ENCODE measurements around the gene DNAJC30.
"Not testable (repeated sequence)": the region's sequence is repeated elsewhere in the genome, so short reads cannot be mapped to it uniquely, and the experiment has no call there.

The DNAJC30 gene

GRCh38 chr7:73718905-73719805 is 35.9 kb upstream of the DNAJC30 start, which contains the start of gene STX1A:
STX1A (minus strand) TSS chr7:73719669; CDS start chr7:73719631, 38 bp downstream.
- no peak for TF ChIP-seq POLR2AphosphoS5 (IDR thresholded peaks at IDR 0.05; ENCODE audit: low read depth, low read length)
- TF ChIP-seq POLR2A (IDR thresholded peaks at IDR 0.05; ENCODE audit: low read depth, low read length): peak; percentile 24; the same call in 1 of the 2 replicates
- FAIRE-seq (peak; percentile 30), DNase-seq (ENCODE audit: insufficient read length) (peak; percentile 89)

- FAIRE-seq (no peak), DNase-seq (ENCODE audit: insufficient read length) (no peak)
- TF ChIP-seq TAF1 (IDR thresholded peaks at IDR 0.05; ENCODE audit: borderline replicate concordance, low read depth, low read length) (no peak), POLR2A (IDR thresholded peaks at IDR 0.05; ENCODE audit: low read depth, low read length) (no peak), POLR2AphosphoS5 (IDR thresholded peaks at IDR 0.05; ENCODE audit: low read depth, low read length) (no peak)
Measured at GRCh38 chr7:73718438-73718881, 35.2 kb upstream of the DNAJC30 start.

DNA sequence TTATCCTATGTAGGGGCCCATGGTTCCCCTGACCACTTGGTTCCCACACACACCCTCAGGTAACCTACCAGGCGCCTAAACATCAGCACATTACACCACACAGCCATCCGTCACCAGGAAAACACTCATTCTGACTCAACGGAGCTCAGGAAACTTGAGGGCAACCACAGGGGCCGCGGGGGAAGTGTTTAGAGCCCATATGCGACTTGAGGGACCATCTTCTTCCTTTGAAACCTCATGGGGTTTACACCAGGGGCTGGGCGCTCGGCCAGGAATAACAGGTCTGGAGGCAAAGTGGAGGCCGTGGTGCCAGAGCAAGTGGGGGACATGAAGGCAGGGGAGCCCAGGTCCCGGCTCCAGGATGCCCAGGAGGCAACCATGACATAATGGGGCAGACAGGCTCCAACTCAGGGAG is 34.7 kb upstream of the DNAJC30 start:
- no peak for TF ChIP-seq POLR2AphosphoS5 (IDR thresholded peaks at IDR 0.05; ENCODE audit: low read depth, low read length)
- no peak for TF ChIP-seq TAF1 (IDR thresholded peaks at IDR 0.05; ENCODE audit: borderline replicate concordance, low read depth, low read length)
- TF ChIP-seq POLR2A (IDR thresholded peaks at IDR 0.05; ENCODE audit: low read depth, low read length): no peak
- DNase-seq (ENCODE audit: insufficient read length) (no peak), FAIRE-seq (no peak)

DNA sequence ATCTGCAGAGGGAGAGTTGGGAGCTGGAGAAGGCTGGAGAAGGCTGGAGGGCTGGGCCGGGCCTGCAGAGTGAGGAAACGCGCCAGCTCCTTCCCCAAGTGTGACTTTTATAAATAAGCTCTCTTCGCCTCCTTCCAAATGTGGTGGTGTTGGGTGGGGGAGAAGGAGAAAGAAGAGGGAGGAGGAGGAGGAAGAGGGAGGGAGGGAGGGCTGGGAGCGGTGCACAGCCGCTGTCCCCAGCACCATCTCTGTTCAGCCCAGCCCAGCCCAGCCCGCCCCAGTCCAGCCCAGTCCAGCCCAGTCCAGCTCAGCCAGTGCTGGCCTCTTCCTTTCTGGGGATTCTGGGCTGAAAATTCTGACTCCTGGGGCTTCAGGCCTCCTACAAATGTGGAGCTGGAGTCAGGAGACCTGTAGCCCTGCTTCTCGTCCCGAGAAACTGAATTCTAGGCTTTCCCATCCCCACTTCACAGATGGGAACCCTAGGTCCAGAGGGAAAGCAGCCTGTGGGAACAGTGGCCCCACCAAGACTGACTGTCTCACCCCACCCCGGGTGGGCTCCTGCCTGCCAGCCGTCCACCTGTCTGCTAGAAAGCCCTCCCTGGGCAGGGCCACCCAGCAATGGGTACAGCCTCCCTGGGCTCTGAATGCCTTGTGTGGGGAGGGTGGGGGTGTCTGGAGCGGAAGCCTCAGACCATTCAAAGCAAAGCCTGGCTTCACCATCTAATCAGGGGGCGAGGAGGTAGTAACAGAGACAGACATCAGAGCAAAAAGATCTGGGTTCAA is 34.0 kb upstream of the DNAJC30 start:
- no peak for DNase-seq (ENCODE audit: insufficient read length)
- FAIRE-seq: no peak

GRCh38 chr7:73716318-73716890 is 33.2 kb upstream of the DNAJC30 start:
- FAIRE-seq: no peak
- no peak for DNase-seq (ENCODE audit: insufficient read length)
- TF ChIP-seq TAF1 (IDR thresholded peaks at IDR 0.05; ENCODE audit: borderline replicate concordance, low read depth, low read length) (no peak), POLR2AphosphoS5 (IDR thresholded peaks at IDR 0.05; ENCODE audit: low read depth, low read length) (no peak), POLR2A (IDR thresholded peaks at IDR 0.05; ENCODE audit: low read depth, low read length) (no peak)

More for the DNA sequence above, 34.0 kb upstream of the DNAJC30 start:
- TF ChIP-seq POLR2AphosphoS5 (IDR thresholded peaks at IDR 0.05; ENCODE audit: low read depth, low read length) (no peak), POLR2A (IDR thresholded peaks at IDR 0.05; ENCODE audit: low read depth, low read length) (no peak), TAF1 (IDR thresholded peaks at IDR 0.05; ENCODE audit: borderline replicate concordance, low read depth, low read length) (no peak)

DNA sequence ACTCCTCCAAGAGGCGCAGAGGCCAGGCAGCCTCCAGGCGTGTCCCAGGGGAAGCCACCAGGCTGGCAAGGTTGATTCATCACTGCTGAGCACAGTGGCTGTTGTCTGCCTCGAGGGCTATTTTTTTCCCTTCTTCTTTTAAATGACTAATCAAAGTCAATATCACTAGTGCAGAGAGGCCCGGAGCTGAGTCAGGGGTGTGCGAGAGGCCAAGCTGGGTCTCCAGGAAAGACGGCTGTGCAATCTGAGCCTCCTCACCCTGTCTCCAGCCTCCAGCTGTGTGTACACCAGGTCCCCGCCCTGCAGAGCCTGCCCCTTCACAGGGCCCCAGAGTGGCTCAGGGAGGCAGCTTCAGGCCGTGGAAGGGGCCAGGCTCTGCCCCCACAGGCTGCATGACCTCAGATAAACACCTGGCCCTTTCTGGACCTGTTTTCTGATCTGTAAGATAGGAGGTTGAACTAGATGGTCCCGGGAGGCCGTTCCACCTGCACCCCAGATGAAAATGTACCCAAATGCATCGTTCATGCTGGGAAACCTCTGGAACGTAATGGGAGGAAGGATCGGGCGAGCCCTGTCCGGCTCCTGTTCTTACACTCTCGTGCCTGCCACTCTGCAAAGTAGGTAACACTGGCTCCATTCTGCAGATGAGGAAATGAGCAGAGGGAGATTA is 32.5 kb upstream of the DNAJC30 start:
- DNase-seq (ENCODE audit: insufficient read length): no peak
- no peak for FAIRE-seq
- TF ChIP-seq POLR2AphosphoS5 (IDR thresholded peaks at IDR 0.05; ENCODE audit: low read depth, low read length) (no peak), TAF1 (IDR thresholded peaks at IDR 0.05; ENCODE audit: borderline replicate concordance, low read depth, low read length) (no peak), POLR2A (IDR thresholded peaks at IDR 0.05; ENCODE audit: low read depth, low read length) (no peak)

- not testable (repeated sequence) for FAIRE-seq; DNase-seq (ENCODE audit: insufficient read length)
Measured at GRCh38 chr7:73713319-73713718, 30.1 kb upstream of the DNAJC30 start.

DNA sequence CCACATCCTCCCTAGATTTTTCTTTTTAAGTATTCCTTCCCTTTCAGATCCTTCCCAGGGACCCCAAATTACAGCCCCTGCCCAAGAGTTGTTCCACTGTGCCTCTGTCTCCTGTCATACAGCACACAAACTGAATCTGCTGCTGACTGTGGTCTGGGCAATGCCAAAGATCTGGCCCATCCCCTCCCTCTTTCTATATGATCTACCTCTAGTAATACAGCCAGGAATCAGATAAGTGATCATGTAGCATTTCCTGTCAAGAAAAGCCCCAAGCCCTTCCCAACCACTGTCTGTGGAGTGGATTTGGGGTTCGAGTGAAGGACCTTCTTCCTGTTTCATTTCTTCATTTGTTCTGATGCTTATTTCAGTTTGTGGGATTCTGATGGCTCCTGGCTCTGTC is 29.5 kb upstream of the DNAJC30 start:
- DNase-seq (ENCODE audit: insufficient read length): no peak
- no peak for TF ChIP-seq TAF1 (IDR thresholded peaks at IDR 0.05; ENCODE audit: borderline replicate concordance, low read depth, low read length)
- TF ChIP-seq POLR2A (IDR thresholded peaks at IDR 0.05; ENCODE audit: low read depth, low read length): no peak
- no peak for TF ChIP-seq POLR2AphosphoS5 (IDR thresholded peaks at IDR 0.05; ENCODE audit: low read depth, low read length)
- FAIRE-seq: no peak

GRCh38 chr7:73708961-73709549 is 25.8 kb upstream of the DNAJC30 start:
- FAIRE-seq: no peak
- no peak for TF ChIP-seq POLR2AphosphoS5 (IDR thresholded peaks at IDR 0.05; ENCODE audit: low read depth, low read length)
- no peak for TF ChIP-seq POLR2A (IDR thresholded peaks at IDR 0.05; ENCODE audit: low read depth, low read length)

GRCh38 chr7:73707045-73707631 is 23.9 kb upstream of the DNAJC30 start:
- TF ChIP-seq POLR2AphosphoS5 (IDR thresholded peaks at IDR 0.05; ENCODE audit: low read depth, low read length): no peak
- no peak for TF ChIP-seq TAF1 (IDR thresholded peaks at IDR 0.05; ENCODE audit: borderline replicate concordance, low read depth, low read length)
- TF ChIP-seq POLR2A (IDR thresholded peaks at IDR 0.05; ENCODE audit: low read depth, low read length): no peak
- DNase-seq (ENCODE audit: insufficient read length) (no peak), FAIRE-seq (no peak)

More at GRCh38 chr7:73708961-73709549, 25.8 kb upstream of the DNAJC30 start:
- DNase-seq (ENCODE audit: insufficient read length): no peak
